NCI-H2227 treated with DMSO at 0.1 percent for 48 hours (cell line): ENCODE results near the gene CRYBG1.

Source experiments
- DNase-seq: peaks from one replicate; lab custom pipeline; 2025; lab: John Stamatoyannopoulos, UW

Gene CRYBG1

GRCh38 chr6:106426250-106426970 is 65.9 kb downstream of the CRYBG1 start:
- DNase-seq = no peak

DNA sequence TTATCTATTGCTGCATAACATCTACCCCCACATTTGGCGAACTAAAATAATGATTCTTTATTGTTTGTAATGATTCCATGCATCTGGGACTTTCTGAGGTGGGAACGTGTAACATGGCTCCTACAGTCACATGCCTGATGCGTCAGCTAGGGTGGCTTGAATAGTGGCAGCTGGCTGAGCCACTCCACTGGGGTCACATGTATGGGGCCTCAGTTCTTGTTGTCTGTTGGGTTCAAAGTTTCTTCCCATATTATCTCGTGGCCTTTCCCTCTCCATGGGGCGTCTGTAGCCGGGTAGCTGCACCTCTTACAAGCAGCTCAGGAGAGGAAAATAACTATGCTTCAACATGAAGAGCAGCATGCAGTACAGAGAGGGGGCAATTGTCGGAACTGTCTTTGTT is 69.9 kb downstream of the CRYBG1 start:
- no peak for DNase-seq

GRCh38 chr6:106431405-106431804 is 70.9 kb downstream of the CRYBG1 start:
- no peak for DNase-seq

GRCh38 chr6:106431972-106432371 is 71.5 kb downstream of the CRYBG1 start:
- DNase-seq = no peak

DNA sequence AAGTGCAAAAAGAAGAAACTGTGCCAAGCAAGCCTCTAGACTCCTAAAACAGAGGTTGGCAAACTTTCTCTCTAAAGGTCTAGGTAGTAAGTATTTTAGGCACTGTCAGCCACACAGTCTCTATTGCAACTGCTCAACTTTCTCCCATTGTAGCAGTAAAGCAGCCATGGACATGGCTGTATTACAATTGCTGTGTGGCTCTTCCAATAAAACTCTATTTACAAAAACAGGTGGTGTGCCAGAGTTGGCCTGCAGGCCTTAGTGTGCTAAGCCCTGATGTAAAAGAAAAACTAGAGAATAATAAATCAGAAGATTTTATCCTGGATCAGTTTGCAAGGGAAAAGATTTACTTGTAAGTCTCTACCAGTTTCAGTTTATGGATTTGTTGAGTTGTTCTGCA is 74.0 kb downstream of the CRYBG1 start:
- no peak for DNase-seq

- no peak for DNase-seq
Observed at GRCh38 chr6:106439459-106439858, 78.9 kb downstream of the CRYBG1 start.

- no peak for DNase-seq
Observed at GRCh38 chr6:106440546-106440945, 80.0 kb downstream of the CRYBG1 start.

- DNase-seq = peak; percentile 3
Observed at GRCh38 chr6:106442395-106442794, 81.9 kb downstream of the CRYBG1 start.

DNA sequence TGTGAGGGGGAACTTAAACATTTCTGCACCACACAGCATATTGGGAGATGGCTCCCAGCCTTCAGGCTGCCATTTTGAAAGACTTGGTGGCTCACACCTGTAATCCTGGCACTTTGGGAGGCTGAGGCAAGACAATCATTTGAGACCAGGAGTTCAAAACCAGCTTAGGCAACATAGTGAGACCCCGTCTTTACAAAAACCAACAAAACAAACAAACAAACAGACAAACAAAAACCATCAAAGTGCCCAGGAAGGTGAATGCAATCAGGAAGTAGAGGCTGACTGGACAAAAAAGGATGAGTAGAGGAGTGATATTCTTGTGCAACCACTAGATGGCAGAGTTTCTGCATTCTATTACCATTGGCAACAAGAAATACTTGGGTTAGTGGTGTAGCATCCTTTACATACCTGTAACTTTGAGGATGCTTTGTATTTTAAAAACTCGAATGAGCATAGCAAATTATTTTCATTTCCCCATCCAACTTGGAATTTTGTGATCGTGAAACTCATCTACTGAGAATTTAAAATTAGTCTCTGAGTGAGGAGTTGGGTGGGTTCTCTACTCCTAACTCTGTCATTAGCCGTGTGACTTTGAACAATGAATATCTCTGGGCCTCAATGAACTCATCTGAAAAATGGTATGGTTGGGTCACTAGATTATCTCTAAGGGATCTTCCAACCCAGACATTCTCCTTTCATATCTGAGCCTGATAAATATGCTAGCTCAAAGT is 84.4 kb downstream of the CRYBG1 start:
- DNase-seq = peak; percentile 66

- DNase-seq = no peak
Observed at GRCh38 chr6:106445508-106445878, 85.0 kb downstream of the CRYBG1 start.

GRCh38 chr6:106446287-106446885 is 85.9 kb downstream of the CRYBG1 start:
- no peak for DNase-seq

- DNase-seq = no peak
Observed at GRCh38 chr6:106446983-106447382, 86.5 kb downstream of the CRYBG1 start.

DNA sequence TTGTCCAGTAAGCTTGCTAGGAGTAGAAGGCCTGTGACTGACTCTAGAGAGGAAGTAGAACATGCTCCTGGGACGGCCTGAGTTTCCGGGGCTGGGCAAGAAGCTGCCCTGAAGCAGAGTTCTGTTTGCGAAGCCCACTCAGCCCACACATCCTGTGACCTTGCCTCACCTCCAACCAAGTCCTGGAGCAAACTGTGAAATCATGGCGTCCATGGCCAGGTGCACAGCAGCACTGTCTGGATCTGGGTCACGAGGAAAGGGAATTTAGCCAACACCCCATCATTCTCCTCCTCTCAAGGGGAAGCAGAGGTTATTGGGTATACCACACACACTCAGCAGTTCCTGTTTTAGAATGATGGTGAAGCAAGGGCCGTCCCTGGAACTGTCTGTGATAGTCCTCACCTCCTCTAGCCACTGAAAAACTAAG is 87.5 kb downstream of the CRYBG1 start:
- no peak for DNase-seq

DNA sequence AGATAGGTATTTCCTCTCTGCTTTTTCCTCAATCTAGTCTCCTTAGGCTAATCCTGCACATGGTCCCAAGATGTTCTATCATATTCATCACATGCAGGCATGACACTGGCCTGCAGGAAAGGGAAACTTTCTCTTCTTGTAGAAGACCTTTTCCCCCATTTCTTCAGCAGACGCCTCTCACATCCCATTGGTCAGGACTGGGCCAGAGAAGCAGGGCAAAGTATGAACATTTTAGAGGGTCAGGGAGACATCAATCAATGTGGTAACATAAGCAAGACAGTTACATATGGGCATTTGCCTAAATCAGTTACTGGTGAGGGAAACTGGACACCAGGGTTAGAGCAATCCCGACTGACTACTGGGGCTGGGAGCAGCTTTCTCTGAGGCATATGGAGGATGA is 90.1 kb downstream of the CRYBG1 start:
- DNase-seq = no peak

GRCh38 chr6:106451439-106451838 is 90.9 kb downstream of the CRYBG1 start:
- DNase-seq = no peak

DNA sequence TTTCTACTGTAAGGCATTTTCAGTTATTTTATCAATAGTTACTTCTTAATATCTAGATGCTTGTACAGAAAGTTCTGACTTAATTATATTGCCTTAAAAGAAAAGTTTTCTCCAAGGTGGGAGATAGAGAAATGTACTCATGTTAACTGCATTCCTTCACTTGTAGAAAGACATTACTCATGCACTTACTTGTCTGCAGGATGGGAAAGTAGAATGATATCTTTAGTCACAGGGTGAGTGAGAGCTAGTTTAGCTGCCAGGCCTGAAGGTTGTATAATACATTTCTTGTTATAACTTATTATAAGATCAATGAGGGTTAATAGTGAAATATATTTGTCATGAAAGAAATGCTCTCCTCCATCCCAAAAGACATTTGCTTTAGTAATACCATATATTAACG is 92.1 kb downstream of the CRYBG1 start:
- no peak for DNase-seq

- DNase-seq = no peak
Observed at GRCh38 chr6:106453756-106454367, 93.3 kb downstream of the CRYBG1 start.

DNA sequence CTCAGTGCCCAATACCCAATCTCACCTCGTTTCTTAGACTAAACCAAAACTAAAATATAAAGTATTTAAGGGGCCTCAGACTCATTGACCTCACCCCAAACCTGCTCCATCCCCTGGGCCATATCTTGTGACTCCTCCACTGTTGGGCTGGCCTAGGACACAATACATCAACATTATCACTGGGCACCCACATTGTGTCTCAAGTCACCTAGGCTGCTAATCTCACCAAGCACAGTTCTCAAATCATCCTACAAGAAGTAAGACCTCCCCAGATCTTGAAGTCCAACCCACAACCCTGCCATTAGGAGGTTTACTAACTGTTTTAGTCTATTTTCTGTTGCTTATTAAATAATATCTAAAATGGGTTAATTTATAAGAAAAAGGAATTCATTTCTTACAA is 96.2 kb downstream of the CRYBG1 start:
- no peak for DNase-seq

DNA sequence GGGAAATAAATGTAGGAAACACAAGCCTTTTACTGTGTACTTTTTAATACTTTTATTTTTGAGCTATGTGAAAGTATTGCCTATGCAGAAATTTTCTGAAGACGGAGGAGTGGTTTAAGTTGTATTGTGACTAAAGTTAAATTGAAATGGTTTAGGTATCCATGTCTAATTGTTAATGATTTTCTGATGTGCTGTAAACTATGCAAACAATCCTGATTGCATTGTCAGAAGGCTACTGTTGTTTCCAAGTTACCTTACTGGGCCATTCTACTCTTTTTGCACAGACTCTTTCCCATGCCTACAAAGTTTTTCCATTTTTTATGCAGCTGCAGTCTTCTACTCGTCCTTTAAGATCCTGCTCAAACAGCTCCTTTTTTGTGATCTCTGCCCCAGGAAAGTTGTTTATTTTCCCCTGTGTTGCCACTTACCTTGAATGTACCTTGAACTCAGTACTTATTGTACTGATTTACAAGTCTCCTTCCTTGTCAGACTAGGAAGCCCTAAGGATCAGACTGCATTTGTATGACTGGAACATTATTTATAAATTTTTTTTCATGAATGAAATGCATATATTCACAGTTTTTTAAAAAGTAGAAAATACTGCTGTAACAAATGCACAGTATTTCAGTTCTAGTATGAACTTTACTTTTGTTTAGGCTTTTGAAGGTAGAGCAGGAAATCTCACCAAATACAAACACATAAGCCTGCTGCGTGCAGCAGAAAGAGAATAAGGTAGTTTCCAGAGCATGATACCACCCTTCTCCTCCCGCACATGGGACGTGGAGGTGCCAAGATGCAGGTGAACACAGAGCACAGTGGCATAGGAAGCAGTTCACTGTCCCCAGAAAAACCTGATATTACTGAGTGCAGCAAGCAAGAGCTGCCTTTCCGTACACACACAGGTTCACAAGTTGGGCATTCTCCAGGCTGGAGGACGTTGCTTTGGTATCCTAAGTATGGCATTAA is 97.8 kb downstream of the CRYBG1 start:
- no peak for DNase-seq

DNA sequence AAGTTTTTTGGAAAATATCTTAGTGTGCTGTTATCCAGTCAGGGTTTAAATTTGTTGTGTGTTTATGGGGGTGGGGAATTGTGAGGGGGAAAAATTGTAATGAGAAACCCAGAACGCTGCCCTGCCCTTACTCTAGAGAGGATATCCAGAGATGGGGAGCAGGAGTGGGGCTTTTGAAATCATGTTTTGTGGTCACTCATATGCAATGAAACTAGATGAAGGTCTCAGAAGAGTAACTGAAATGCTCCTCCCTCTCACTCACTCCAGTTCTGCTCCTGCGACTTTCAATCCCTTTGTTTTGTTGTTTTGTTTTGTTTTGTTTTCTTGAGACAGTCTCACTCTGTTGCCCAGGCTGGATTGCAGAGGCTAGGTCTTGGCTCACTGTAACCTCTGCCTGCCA is 100.0 kb downstream of the CRYBG1 start:
- peak; percentile 0 for DNase-seq

GRCh38 chr6:106461084-106461483 is 100.6 kb downstream of the CRYBG1 start:
- peak; percentile 24 for DNase-seq
